ENCODE results near the gene LMAN1L. TPM values are rescaled to one million over a fixed set of nuclear protein-coding genes. Genes with fewer than 3 reads are reported as not detected.

The LMAN1L gene
- total RNA-seq, 1 experiment from 2014 or later: not detected

DNA sequence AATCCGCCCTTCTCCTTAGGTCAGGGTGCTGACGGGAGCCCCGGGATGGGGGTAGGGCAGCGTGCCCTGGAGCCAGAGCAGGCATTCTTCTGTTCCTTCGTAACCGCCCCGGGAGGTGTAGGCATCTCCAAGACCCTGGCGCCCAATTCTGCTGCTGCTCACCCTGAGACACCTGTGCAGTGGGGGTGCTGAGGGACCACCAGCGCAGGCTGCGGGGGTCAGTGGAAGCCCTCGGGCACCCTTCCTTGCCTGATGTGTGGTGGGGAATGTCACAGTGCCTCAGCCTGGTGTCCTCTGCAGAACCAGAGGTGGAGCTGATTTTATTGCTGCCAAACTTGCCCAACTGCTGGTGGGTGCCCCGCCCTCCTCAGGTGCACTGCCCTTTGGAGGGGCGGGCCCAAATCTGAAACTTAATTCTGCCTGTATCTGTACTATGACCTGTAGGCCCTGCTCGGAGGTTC lies 23.4 kb upstream of the LMAN1L start (continued):
- TF ChIP-seq CREB1 (CRISPR knock-in tag; IDR thresholded peaks at IDR 0.05): no peak

DNA sequence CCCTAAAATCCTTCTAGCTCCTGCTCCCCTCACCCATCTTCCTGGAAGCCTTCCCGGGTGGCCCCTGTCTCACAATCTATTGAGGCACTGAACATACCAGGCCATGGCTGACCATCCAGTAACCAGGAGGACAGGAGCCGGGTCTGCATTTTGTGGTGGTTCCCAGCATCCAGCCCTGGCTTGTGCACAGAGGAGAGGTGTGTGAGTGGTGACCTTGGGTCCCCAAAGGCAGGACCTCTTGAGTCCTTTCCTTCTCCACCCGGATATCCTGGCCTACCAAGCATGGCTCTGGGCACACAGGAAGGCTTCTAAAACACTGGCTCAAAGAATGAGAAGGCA lies 22.9 kb upstream of the LMAN1L start:
- H3K27ac Mint-ChIP-seq: no peak overlapping the region
- H3K4me3 Mint-ChIP-seq: no peak overlapping the region
- H3K36me3 Mint-ChIP-seq: no peaks in the 10 kb centered on the region
- ChIA-PET CTCF (interaction anchor here (1.0 to 14.8 kb wide), 2 partner anchors 9 to 16 kb away, joined by 3 to 360 read pairs; no protein-coding TSS in a partner anchor), POLR2A (no interaction called here)
- TF ChIP-seq, protein P1, sequence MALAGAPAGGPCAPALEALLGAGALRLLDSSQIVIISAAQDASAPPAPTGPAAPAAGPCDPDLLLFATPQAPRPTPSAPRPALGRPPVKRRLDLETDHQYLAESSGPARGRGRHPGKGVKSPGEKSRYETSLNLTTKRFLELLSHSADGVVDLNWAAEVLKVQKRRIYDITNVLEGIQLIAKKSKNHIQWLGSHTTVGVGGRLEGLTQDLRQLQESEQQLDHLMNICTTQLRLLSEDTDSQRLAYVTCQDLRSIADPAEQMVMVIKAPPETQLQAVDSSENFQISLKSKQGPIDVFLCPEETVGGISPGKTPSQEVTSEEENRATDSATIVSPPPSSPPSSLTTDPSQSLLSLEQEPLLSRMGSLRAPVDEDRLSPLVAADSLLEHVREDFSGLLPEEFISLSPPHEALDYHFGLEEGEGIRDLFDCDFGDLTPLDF (CRISPR knock-in tag; IDR thresholded peaks at IDR 0.05): no peak
- TF ChIP-seq MXD4 (CRISPR knock-in tag; IDR thresholded peaks at IDR 0.05; ENCODE audit: borderline replicate concordance) (no peak), ZNF232 (CRISPR knock-in tag; IDR thresholded peaks at IDR 0.05) (no peak), TEAD4 (CRISPR knock-in tag; IDR thresholded peaks at IDR 0.05) (no peak)
- TF ChIP-seq, protein P2, sequence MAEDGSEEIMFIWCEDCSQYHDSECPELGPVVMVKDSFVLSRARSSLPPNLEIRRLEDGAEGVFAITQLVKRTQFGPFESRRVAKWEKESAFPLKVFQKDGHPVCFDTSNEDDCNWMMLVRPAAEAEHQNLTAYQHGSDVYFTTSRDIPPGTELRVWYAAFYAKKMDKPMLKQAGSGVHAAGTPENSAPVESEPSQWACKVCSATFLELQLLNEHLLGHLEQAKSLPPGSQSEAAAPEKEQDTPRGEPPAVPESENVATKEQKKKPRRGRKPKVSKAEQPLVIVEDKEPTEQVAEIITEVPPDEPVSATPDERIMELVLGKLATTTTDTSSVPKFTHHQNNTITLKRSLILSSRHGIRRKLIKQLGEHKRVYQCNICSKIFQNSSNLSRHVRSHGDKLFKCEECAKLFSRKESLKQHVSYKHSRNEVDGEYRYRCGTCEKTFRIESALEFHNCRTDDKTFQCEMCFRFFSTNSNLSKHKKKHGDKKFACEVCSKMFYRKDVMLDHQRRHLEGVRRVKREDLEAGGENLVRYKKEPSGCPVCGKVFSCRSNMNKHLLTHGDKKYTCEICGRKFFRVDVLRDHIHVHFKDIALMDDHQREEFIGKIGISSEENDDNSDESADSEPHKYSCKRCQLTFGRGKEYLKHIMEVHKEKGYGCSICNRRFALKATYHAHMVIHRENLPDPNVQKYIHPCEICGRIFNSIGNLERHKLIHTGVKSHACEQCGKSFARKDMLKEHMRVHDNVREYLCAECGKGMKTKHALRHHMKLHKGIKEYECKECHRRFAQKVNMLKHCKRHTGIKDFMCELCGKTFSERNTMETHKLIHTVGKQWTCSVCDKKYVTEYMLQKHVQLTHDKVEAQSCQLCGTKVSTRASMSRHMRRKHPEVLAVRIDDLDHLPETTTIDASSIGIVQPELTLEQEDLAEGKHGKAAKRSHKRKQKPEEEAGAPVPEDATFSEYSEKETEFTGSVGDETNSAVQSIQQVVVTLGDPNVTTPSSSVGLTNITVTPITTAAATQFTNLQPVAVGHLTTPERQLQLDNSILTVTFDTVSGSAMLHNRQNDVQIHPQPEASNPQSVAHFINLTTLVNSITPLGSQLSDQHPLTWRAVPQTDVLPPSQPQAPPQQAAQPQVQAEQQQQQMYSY (CRISPR knock-in tag; IDR thresholded peaks at IDR 0.05): no peak
- TF ChIP-seq, protein P3, sequence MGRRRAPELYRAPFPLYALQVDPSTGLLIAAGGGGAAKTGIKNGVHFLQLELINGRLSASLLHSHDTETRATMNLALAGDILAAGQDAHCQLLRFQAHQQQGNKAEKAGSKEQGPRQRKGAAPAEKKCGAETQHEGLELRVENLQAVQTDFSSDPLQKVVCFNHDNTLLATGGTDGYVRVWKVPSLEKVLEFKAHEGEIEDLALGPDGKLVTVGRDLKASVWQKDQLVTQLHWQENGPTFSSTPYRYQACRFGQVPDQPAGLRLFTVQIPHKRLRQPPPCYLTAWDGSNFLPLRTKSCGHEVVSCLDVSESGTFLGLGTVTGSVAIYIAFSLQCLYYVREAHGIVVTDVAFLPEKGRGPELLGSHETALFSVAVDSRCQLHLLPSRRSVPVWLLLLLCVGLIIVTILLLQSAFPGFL (CRISPR knock-in tag; IDR thresholded peaks at IDR 0.05; ENCODE audit: borderline replicate concordance): no peak
- TF ChIP-seq, protein P4, sequence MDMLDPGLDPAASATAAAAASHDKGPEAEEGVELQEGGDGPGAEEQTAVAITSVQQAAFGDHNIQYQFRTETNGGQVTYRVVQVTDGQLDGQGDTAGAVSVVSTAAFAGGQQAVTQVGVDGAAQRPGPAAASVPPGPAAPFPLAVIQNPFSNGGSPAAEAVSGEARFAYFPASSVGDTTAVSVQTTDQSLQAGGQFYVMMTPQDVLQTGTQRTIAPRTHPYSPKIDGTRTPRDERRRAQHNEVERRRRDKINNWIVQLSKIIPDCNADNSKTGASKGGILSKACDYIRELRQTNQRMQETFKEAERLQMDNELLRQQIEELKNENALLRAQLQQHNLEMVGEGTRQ (CRISPR knock-in tag; IDR thresholded peaks at IDR 0.05): no peak
- TF ChIP-seq, protein P5, sequence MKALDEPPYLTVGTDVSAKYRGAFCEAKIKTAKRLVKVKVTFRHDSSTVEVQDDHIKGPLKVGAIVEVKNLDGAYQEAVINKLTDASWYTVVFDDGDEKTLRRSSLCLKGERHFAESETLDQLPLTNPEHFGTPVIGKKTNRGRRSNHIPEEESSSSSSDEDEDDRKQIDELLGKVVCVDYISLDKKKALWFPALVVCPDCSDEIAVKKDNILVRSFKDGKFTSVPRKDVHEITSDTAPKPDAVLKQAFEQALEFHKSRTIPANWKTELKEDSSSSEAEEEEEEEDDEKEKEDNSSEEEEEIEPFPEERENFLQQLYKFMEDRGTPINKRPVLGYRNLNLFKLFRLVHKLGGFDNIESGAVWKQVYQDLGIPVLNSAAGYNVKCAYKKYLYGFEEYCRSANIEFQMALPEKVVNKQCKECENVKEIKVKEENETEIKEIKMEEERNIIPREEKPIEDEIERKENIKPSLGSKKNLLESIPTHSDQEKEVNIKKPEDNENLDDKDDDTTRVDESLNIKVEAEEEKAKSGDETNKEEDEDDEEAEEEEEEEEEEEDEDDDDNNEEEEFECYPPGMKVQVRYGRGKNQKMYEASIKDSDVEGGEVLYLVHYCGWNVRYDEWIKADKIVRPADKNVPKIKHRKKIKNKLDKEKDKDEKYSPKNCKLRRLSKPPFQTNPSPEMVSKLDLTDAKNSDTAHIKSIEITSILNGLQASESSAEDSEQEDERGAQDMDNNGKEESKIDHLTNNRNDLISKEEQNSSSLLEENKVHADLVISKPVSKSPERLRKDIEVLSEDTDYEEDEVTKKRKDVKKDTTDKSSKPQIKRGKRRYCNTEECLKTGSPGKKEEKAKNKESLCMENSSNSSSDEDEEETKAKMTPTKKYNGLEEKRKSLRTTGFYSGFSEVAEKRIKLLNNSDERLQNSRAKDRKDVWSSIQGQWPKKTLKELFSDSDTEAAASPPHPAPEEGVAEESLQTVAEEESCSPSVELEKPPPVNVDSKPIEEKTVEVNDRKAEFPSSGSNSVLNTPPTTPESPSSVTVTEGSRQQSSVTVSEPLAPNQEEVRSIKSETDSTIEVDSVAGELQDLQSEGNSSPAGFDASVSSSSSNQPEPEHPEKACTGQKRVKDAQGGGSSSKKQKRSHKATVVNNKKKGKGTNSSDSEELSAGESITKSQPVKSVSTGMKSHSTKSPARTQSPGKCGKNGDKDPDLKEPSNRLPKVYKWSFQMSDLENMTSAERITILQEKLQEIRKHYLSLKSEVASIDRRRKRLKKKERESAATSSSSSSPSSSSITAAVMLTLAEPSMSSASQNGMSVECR (CRISPR knock-in tag; IDR thresholded peaks at IDR 0.05; ENCODE audit: borderline replicate concordance): no peak
- TF ChIP-seq, protein P6, sequence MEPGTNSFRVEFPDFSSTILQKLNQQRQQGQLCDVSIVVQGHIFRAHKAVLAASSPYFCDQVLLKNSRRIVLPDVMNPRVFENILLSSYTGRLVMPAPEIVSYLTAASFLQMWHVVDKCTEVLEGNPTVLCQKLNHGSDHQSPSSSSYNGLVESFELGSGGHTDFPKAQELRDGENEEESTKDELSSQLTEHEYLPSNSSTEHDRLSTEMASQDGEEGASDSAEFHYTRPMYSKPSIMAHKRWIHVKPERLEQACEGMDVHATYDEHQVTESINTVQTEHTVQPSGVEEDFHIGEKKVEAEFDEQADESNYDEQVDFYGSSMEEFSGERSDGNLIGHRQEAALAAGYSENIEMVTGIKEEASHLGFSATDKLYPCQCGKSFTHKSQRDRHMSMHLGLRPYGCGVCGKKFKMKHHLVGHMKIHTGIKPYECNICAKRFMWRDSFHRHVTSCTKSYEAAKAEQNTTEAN (CRISPR knock-in tag; IDR thresholded peaks at IDR 0.05): no peak
- TF ChIP-seq, protein P7, sequence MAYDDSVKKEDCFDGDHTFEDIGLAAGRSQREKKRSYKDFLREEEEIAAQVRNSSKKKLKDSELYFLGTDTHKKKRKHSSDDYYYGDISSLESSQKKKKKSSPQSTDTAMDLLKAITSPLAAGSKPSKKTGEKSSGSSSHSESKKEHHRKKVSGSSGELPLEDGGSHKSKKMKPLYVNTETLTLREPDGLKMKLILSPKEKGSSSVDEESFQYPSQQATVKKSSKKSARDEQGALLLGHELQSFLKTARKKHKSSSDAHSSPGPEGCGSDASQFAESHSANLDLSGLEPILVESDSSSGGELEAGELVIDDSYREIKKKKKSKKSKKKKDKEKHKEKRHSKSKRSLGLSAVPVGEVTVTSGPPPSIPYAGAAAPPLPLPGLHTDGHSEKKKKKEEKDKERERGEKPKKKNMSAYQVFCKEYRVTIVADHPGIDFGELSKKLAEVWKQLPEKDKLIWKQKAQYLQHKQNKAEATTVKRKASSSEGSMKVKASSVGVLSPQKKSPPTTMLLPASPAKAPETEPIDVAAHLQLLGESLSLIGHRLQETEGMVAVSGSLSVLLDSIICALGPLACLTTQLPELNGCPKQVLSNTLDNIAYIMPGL (CRISPR knock-in tag; IDR thresholded peaks at IDR 0.05): no peak
- H3K4me1 Mint-ChIP-seq: peaks cover 44% of the 10 kb centered on the region
- DNase-seq (ENCODE audit: low spot score) (no peak), ATAC-seq (no peak)
- H3K9me3 Mint-ChIP-seq: no peaks in the 10 kb centered on the region
- H3K27me3 Mint-ChIP-seq (ENCODE audit: low read depth): no peaks in the 10 kb centered on the region; the same call in 1 of the 2 replicates
